Retinal pigment epithelial cell (primary cell): Measurements from ENCODE around the gene PRKCH.
A peak's percentile ranks its signal among the peaks of the same experiment; 100 is the strongest.

ENCODE experiments used
- DNase-seq: peaks from one replicate; pipeline ENCODE4 v3.0.0-alpha.2; 2010; ENCODE audit warnings: low read depth
- H3K4me3 ChIP-seq: 2 replicates; pipeline ENCODE4 v1.5.1; 2011; ENCODE audit warnings: mild to moderate bottlenecking, low read length, control low read depth, moderate library complexity
- CTCF ChIP-seq: conservative IDR thresholded peaks from 2 replicates; pipeline ENCODE4 v1.5.1; 2011; ENCODE audit warnings: low read depth, low read length, control low read depth, inconsistent platforms

Gene PRKCH

GRCh38 chr14:61491224-61491623, 169.8 kb downstream of the PRKCH start:
- TF ChIP-seq CTCF: no peak
- no peak for DNase-seq
- H3K4me3 ChIP-seq: no peak overlapping the region

DNA sequence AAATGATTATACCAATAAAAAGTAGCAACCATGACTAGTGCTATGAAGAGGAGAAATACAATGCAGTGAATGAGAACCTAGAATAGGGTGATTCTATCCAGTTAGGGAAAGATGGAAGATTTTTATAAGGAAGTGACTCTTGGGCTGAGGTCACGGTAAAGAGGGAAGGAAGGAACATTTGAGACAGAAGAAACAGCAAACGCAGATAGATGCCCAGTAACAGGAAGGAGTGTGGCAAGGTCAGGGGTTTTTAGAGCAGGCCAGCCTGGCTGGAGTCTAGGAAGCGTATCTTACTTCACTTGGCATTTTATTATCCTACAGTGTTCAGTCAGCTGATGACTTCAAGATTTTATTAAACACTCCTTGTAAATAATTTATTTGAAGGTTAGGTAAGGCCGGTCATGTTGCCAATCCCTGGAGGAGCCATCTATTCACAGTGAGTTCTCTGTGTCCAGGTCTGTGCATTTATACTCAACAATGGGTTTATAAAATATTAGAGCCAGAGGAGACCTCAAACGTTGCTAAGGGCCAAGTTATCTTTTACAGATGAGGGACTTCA, 170.6 kb downstream of the PRKCH start:
- no peak for TF ChIP-seq CTCF
- H3K4me3 ChIP-seq: no peak overlapping the region
- no peak for DNase-seq

- no peak for TF ChIP-seq CTCF
- no peak overlapping the region for H3K4me3 ChIP-seq
- no peak for DNase-seq
Observed at GRCh38 chr14:61492474-61492873, 171.1 kb downstream of the PRKCH start.

DNA sequence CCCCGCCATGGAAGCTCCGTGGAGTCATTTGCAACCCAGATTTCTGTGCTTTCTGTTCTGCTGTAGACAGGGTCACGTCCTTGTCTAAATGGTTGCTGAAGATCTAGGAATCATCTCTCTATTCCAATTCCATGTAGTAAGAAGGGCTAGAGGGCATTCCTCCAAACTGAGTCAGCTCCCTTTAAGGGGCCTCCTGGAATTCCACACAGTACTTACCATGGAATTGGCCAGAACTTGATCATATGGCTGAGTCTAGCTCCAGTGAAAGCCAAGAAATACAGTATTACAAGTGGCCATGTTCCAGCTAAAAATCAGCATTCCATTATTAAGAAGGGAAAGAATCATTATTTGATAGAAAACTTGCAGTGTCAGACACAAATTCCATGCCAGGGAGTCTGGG, 171.9 kb downstream of the PRKCH start:
- H3K4me3 ChIP-seq: no peak overlapping the region
- TF ChIP-seq CTCF: no peak
- DNase-seq: peak; percentile 95

- no peak for DNase-seq
- H3K4me3 ChIP-seq: no peak overlapping the region
- TF ChIP-seq CTCF: no peak
Observed at GRCh38 chr14:61494018-61494417, 172.6 kb downstream of the PRKCH start.

GRCh38 chr14:61495809-61496208, 174.4 kb downstream of the PRKCH start:
- DNase-seq: no peak
- TF ChIP-seq CTCF: no peak
- no peak overlapping the region for H3K4me3 ChIP-seq

DNA sequence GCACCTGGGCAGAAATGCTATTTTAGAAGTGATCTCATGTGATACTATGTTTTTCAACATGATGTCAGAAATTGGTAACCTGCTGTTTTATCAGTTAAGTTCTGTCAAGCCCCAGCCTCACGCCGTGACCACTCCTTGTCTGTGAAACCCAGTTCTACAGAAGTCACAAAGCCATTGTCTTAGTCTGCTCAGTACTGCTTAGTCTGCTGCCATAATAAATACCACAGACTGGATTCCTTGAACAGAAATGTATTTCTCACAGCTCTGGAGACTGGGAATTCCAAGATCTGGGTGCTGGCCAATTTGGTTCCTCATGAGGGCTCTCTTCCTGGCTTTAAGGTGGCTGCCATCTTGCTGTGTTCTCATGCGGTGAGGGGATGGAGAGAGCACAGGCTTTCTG, 176.9 kb downstream of the PRKCH start:
- no peak for TF ChIP-seq CTCF
- DNase-seq: peak; percentile 80
- no peak overlapping the region for H3K4me3 ChIP-seq
